CD4-positive, alpha-beta memory T cell (primary cell): ENCODE measurements around the gene GRM4. TPM values are rescaled to one million over a fixed set of nuclear protein-coding genes. Genes with fewer than 3 reads are reported as not detected.
A peak's percentile ranks its signal among the peaks of the same experiment; 100 is the strongest.

Experiments used
- CTCF ChIA-PET: fragments of 350-600 bp; sonication (Branson Sonifier 250); formaldehyde crosslinking; loops from one replicate; lab custom pipeline; 2021; ENCODE audit warnings: inconsistent platforms; ENCODE audit not compliant: partially characterized antibody; lab: Charles Lee
- POLR2A ChIA-PET: fragments of 350-600 bp; sonication (Branson Sonifier 250); formaldehyde crosslinking; loops from one replicate; lab custom pipeline; 2021; ENCODE audit not compliant: partially characterized antibody; lab: Charles Lee
- DNase-seq, 5 donors: peaks; one replicate each; pipeline versions ENCODE4 v3.0.0 to v3.0.0-alpha.2; 2020 to 2022; ENCODE audit warnings: mixed read lengths in 1 of 5
- H3K27ac ChIP-seq: one replicate; pipeline ENCODE4 v1.7.0; 2013; ENCODE audit warnings: low read depth, low read length
- H3K27me3 ChIP-seq: 2 replicates; pipeline ENCODE4 v1.7.0; 2013; ENCODE audit warnings: mild to moderate bottlenecking, low read length, moderate library complexity; ENCODE audit not compliant: insufficient read depth
- H3K36me3 ChIP-seq: 2 replicates; pipeline ENCODE4 v1.7.0; 2013; ENCODE audit warnings: mild to moderate bottlenecking, low read length, moderate library complexity; ENCODE audit not compliant: insufficient read depth
- H3K4me1 ChIP-seq: 2 replicates; pipeline ENCODE4 v1.7.0; 2013; ENCODE audit warnings: mild to moderate bottlenecking, low read length, moderate library complexity; ENCODE audit not compliant: insufficient read depth
- H3K4me3 ChIP-seq, 2 donors: one replicate each; pipeline ENCODE4 v1.7.0; 2013; ENCODE audit warnings: low read length in 2 of 2, mild to moderate bottlenecking in 1 of 2
- H3K9me3 ChIP-seq, 2 donors: one replicate each; pipeline ENCODE4 v1.7.0; 2013; ENCODE audit warnings: low read length in 2 of 2, control low read depth in 1 of 2; ENCODE audit not compliant: control insufficient read depth in 1 of 2
- H3K27ac Mint-ChIP-seq, 7 donors: one replicate each; pipeline ENCODE4 v1.8.0; 2020 to 2021; ENCODE audit warnings: mixed read lengths in 7 of 7, mild to moderate bottlenecking in 6 of 7, inconsistent platforms in 3 of 7, moderate library complexity in 3 of 7
- H3K27me3 Mint-ChIP-seq, 2 donors: one replicate each; pipeline ENCODE4 v1.8.0; 2020 to 2021; ENCODE audit warnings: mixed read lengths in 2 of 2
- H3K36me3 Mint-ChIP-seq, 2 donors: one replicate each; pipeline ENCODE4 v1.8.0; 2020 to 2021; ENCODE audit warnings: mixed read lengths in 2 of 2, inconsistent platforms in 1 of 2, mild to moderate bottlenecking in 1 of 2
- H3K4me1 Mint-ChIP-seq, 4 donors: one replicate each; pipeline ENCODE4 v1.8.0; 2020 to 2021; ENCODE audit warnings: mixed read lengths in 4 of 4, mild to moderate bottlenecking in 1 of 4
- H3K4me3 Mint-ChIP-seq, 8 donors: one replicate each; pipeline ENCODE4 v1.8.0; 2020 to 2021; ENCODE audit warnings: mixed read lengths in 8 of 8, mild to moderate bottlenecking in 7 of 8, moderate library complexity in 6 of 8, inconsistent platforms in 3 of 8
- H3K9me3 Mint-ChIP-seq, 8 donors: one replicate each; pipeline ENCODE4 v1.8.0; 2020 to 2021; ENCODE audit warnings: mixed read lengths in 8 of 8, mild to moderate bottlenecking in 5 of 8, inconsistent platforms in 3 of 8, moderate library complexity in 1 of 8
- intact Hi-C: fragments of 100-400 bp; cut with micrococcal nuclease; formaldehyde crosslinking; loops from one replicate; pipeline ENCODE4 v1.15.1; 2023
- polyA plus RNA-seq, 2 donors: library from polyadenylated mRNA; unstranded; fragments of 300-500 nt; fragmentation: Illumina TruSeq; gene quantifications; one replicate each; pipeline ENCODE4 v1.2.3, GENCODE V29; 2021
- total RNA-seq, 2 experiments: library from RNA; stranded (reverse); gene quantifications; one replicate each; pipeline ENCODE4 v1.2.3, GENCODE V29; 2021

GRM4 gene
- total and polyA plus RNA-seq, 4 experiments from 2014 or later: 0.09 TPM; not detected in 3

DNA sequence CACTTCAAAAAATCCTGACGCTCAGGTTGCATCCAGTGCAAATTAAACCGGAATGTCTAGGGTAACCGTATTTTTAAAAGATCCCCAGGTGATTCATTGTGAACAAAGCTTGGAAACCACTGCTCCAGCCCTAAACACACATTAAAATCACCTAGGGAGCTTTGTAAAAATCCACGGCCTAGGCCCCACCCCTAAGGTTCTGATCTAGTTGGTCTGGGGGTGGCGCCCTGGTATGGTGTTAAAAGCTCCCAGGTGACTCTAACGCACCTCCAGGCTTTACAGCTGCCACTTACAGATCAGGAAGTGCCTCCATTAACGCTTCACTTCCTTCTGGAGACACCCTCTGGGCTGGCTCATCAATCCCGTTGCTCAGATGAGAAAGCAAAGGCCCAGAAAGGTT lies 92.2 kb downstream of the GRM4 start:
- Histone ChIP-seq H3K4me1 (no peaks in the 10 kb centered on the region), H3K4me3 (no peak overlapping the region), H3K27ac (no peak overlapping the region), H3K27me3 (no peaks in the 10 kb centered on the region), H3K36me3 (no peaks in the 10 kb centered on the region), H3K9me3 (no peaks in the 10 kb centered on the region)
- Mint-ChIP-seq H3K27ac (no peak overlapping the region), H3K4me1 (peaks cover 0 to 5% (median 4%) of the 10 kb centered on the region in 4 donors), H3K4me3 (no peak overlapping the region), H3K27me3 (peaks cover 2 to 18% of the 10 kb centered on the region in 2 donors), H3K9me3 (no peaks in the 10 kb centered on the region), H3K36me3 (no peaks in the 10 kb centered on the region)
- intact Hi-C loops: no loop called here
- no peak for DNase-seq
- POLR2A ChIA-PET: no interaction called here
- CTCF ChIA-PET: interaction anchor here (0.6 to 2.5 kb wide), 7 partner anchors 101 to 569 kb away, joined by 3 to 38 read pairs (median 6); no protein-coding TSS in a partner anchor

DNA sequence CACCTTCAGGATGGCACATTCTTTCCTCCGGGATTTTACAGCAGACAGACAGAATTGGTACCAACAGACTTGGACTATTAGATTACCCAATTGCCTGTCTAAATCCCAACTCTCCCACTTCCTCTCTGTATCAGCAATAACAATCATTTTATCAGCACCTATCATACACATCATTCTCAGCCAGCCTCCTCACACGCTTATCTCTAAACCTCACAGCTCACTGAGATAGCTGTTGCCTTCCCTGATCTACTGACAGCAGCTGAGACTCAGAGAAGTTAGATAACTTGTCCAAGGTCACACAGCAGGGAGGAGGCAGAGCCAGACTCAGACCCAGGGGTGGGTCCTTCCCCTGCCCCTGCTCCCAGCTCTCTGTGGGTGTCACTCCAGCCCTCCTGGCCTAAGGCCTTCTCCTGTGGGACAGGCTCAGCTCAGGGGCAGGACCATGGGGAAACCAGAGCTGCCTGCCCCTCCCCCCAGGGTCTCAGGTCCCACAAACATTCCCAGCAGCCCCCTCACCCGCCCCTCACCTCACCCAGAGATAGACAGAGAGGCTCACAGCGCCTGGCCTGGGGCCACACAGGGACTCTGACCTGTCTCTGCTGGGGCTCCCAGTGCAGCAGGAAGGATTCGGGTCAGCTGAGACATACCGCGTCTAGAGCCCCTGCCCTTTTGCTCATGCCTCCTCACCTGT lies 92.8 kb downstream of the GRM4 start:
- Histone ChIP-seq H3K4me3 (no peak overlapping the region), H3K27ac (no peak overlapping the region), H3K36me3 (no peaks in the 10 kb centered on the region), H3K4me1 (no peaks in the 10 kb centered on the region), H3K27me3 (no peaks in the 10 kb centered on the region), H3K9me3 (no peaks in the 10 kb centered on the region)
- Mint-ChIP-seq H3K27ac (peak overlapping the region in 1 of 7 donors; percentile 2), H3K4me3 (no peak overlapping the region), H3K4me1 (peaks cover 0 to 5% (median 4%) of the 10 kb centered on the region in 4 donors), H3K27me3 (peaks cover 2 to 20% of the 10 kb centered on the region in 2 donors), H3K36me3 (no peaks in the 10 kb centered on the region), H3K9me3 (no peaks in the 10 kb centered on the region)
- no peak for DNase-seq
- CTCF ChIA-PET: interaction anchor here (0.8 to 2.5 kb wide), 7 partner anchors 26 to 309 kb away, joined by 3 to 38 read pairs (median 6); no protein-coding TSS in a partner anchor
- intact Hi-C loops: no loop called here
- POLR2A ChIA-PET: no interaction called here

DNA sequence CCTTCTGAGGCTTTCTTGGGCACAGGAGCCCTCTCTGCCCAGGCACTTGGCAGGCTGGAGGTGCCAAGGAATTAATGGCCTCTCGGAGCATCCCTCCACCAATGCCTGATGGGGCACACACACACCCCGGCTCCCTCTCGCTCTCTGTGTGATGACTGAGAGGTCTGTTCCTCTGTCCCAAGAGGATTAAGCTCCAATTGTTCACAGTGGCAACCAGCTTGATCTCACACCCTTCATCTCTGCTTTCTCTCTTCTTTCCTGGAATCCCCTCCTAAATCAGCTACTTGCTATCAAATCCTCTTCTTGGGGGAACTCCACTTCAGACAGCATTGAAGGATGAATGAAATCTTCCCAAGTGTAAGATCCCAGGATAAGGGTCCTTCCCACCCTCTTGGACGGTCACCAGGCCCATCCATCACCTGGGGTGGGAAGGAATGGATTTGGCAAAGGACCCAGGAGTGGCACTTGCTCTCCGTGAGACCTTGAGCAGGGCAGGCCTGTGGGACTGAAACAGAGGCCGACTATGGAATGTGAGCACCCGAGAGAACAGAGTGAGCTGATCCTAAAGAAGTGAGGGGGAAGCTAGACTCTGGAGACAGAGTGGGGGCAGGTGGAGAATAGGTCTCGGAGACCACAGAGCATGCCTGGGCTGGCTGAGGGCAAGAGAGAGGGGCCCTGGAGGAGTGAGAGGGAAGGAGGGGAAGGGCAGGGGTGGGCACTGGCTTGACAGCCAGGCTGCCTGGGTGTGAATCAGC lies 93.6 kb downstream of the GRM4 start:
- Mint-ChIP-seq H3K27ac (no peak overlapping the region), H3K36me3 (no peaks in the 10 kb centered on the region), H3K27me3 (peaks cover 2 to 20% of the 10 kb centered on the region in 2 donors), H3K4me1 (peaks cover 0 to 5% (median 4%) of the 10 kb centered on the region in 4 donors), H3K4me3 (no peak overlapping the region), H3K9me3 (no peaks in the 10 kb centered on the region)
- no peak for DNase-seq
- Histone ChIP-seq H3K4me1 (no peaks in the 10 kb centered on the region), H3K9me3 (no peaks in the 10 kb centered on the region), H3K4me3 (no peak overlapping the region), H3K27ac (no peak overlapping the region), H3K36me3 (no peaks in the 10 kb centered on the region), H3K27me3 (no peaks in the 10 kb centered on the region)
- intact Hi-C loops: no loop called here
- POLR2A ChIA-PET: no interaction called here
- CTCF ChIA-PET: interaction anchor here (0.8 to 1.4 kb wide), 4 partner anchors 25 to 281 kb away, joined by 3 to 4 read pairs (median 4); no protein-coding TSS in a partner anchor

DNA sequence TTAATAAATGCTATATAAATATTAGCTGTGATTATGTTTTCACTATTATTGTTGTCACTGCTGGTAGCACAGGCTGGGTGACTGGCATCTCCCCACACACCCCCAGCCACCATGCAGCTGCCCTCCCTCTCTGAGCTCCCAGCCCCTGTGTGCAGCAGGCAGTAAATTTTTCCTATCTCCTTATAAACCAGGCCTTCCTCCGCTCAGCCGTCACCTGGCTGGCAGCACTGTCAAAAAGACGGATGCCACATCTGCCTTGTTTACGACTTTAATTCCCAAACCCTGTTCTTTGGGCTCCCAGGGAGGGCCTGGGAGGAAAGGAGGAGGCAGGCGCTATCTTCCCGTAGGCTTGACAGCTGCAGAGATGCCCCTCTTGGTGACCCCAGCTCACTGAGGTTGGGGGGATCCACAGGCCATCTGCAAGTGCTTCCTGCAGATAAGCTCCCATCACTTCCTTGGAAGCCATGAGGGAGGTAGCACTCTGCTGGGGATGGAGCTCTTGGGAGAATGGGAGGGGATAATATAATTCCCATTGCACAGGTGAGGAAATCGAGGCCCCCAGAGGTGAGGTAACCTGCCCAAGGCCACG lies 94.5 kb downstream of the GRM4 start:
- ChIA-PET CTCF (interaction anchor here (1.4 kb wide), 2 partner anchors 104 to 280 kb away, joined by 4 read pairs; no protein-coding TSS in a partner anchor), POLR2A (no interaction called here)
- Histone ChIP-seq H3K4me1 (no peaks in the 10 kb centered on the region), H3K27me3 (no peaks in the 10 kb centered on the region), H3K9me3 (no peaks in the 10 kb centered on the region), H3K27ac (no peak overlapping the region), H3K36me3 (no peaks in the 10 kb centered on the region), H3K4me3 (no peak overlapping the region)
- H3K4me3 Mint-ChIP-seq: no peak overlapping the region
- H3K4me1 Mint-ChIP-seq: peaks cover under 1 to 5% (median 4%) of the 10 kb centered on the region in 4 donors
- DNase-seq: no peak
- H3K27ac Mint-ChIP-seq: no peak overlapping the region
- no peaks in the 10 kb centered on the region for H3K36me3 Mint-ChIP-seq
- no peaks in the 10 kb centered on the region for H3K9me3 Mint-ChIP-seq
- intact Hi-C loops: no loop called here
- peaks cover 2 to 20% of the 10 kb centered on the region in 2 donors for H3K27me3 Mint-ChIP-seq

DNA sequence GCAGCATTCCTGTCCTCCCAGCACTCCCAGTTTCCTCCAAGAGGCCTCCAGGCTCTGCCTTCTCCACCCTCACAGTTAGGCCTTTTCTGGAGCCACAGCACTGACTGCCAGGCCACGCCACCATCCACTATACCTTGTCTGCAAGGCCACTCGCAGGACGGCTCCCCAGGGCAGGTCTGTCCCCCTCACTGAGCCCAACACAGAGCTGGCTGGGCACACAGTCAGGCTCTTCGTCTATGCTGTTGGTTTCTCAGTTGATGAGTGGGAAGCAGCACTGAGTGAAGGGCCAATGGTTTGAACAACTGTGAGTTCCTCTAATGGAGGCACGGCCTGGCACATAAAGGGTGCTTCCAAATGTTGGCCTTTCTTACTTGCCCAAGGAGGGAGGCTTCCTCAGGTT lies 95.2 kb downstream of the GRM4 start:
- H3K4me1 ChIP-seq: no peaks in the 10 kb centered on the region
- peak overlapping the region in 1 of 7 donors; percentile 59 for H3K27ac Mint-ChIP-seq
- CTCF ChIA-PET: interaction anchor here (1.4 kb wide), 1 partner anchor 280 kb away, joined by 4 read pairs; no protein-coding TSS in a partner anchor
- H3K36me3 Mint-ChIP-seq: no peaks in the 10 kb centered on the region
- H3K27ac ChIP-seq: no peak overlapping the region
- POLR2A ChIA-PET: no interaction called here
- no peaks in the 10 kb centered on the region for H3K27me3 ChIP-seq
- H3K9me3 Mint-ChIP-seq: no peaks in the 10 kb centered on the region
- H3K4me1 Mint-ChIP-seq: peaks cover 1 to 7% (median 4%) of the 10 kb centered on the region in 4 donors
- DNase-seq: no peak
- no peak overlapping the region for H3K4me3 ChIP-seq
- H3K4me3 Mint-ChIP-seq: no peak overlapping the region
- intact Hi-C loops: no loop called here
- H3K27me3 Mint-ChIP-seq: peaks cover 2 to 20% of the 10 kb centered on the region in 2 donors
- H3K36me3 ChIP-seq: no peaks in the 10 kb centered on the region
- no peaks in the 10 kb centered on the region for H3K9me3 ChIP-seq

DNA sequence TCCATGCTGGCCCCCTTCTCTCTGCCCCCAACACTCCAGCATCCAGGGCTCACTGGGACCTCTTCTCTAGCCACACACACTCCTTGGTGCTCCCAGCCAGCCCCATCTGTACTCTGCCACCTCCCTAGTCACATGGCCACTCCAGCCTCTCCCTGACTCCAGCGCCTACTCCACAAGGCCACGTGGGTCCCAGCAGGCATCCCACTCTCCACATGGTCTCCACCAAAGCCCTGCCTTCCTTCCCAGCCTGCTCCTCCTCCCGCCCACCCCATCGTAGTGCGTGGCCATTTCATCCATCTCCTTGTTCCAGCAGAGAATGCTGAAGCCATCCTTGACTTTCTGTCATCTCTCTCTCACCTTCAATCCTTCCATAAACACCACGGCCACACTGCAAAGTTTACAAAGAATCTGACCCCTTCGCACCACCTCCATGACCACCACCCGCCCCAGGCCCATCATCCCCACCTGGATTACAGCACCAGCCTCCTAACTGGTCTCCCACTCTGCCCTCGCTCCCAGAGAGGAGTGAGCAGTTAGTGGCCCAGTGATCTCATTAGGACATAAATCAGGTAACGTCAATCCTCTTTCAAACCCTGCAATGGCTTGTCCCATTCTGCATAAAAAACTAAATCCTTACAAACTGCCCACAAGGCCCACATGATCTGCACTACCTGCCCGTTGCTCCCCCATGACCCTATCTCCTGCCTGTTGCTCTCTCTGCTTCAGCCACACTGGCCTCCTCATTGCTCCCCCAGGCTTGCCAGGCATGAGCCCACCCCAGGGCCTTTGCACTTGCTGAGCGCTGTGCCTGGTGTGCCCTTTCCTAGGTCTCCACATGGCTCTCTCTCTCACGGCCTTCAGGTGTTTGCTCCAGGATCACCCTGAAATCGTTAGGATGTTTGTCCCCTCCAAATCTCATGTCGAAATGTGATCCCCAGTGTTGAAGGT lies 96.2 kb downstream of the GRM4 start:
- CTCF ChIA-PET: no interaction called here
- Histone ChIP-seq H3K9me3 (no peaks in the 10 kb centered on the region), H3K36me3 (no peaks in the 10 kb centered on the region), H3K27me3 (no peaks in the 10 kb centered on the region), H3K27ac (no peak overlapping the region), H3K4me3 (no peak overlapping the region), H3K4me1 (peaks cover 7% of the 10 kb centered on the region)
- peak overlapping the region in 1 of 7 donors; percentile 13 for H3K27ac Mint-ChIP-seq
- DNase-seq: no peak
- POLR2A ChIA-PET: no interaction called here
- intact Hi-C loops: no loop called here
- no peaks in the 10 kb centered on the region for H3K36me3 Mint-ChIP-seq
- H3K9me3 Mint-ChIP-seq: no peaks in the 10 kb centered on the region
- H3K4me3 Mint-ChIP-seq: no peak overlapping the region
- H3K27me3 Mint-ChIP-seq: peaks cover 0 to 14% of the 10 kb centered on the region in 2 donors
- H3K4me1 Mint-ChIP-seq: peaks cover 5 to 13% (median 7%) of the 10 kb centered on the region in 4 donors
